H1 (cell line): ENCODE data around the gene CCNE1. TPM values are rescaled to one million over a fixed set of nuclear protein-coding genes. Genes with fewer than 3 reads are reported as not detected.

ENCODE experiments used
- CTCF ChIA-PET: fragments of 300-600 bp; sonication (Branson Sonifier 250); formaldehyde crosslinking; loops from one replicate; lab custom pipeline; 2021; ENCODE audit not compliant: partially characterized antibody; lab: Charles Lee
- POLR2A ChIA-PET: fragments of 300-600 bp; sonication (Branson Sonifier 250); formaldehyde crosslinking; loops from one replicate; lab custom pipeline; 2021; ENCODE audit warnings: inconsistent platforms; ENCODE audit not compliant: partially characterized antibody; lab: Charles Lee
- DNase-seq, 2 experiments: peaks; one replicate each; pipeline versions ENCODE4 v3.0.0 to v3.0.0-alpha.2; 2010 to 2022; ENCODE audit warnings: low spot score in 2 of 2, low read depth in 1 of 2, mixed read lengths in 1 of 2
- FAIRE-seq: peaks from 2 replicates; lab custom pipeline; 2011; peaks lifted over from hg19 to GRCh38; lab: Jason Lieb, UNC
- H2AFZ ChIP-seq: 2 replicates; pipeline ENCODE4 v1.8.1; 2012; ENCODE audit warnings: low read length, inconsistent platforms
- H2AK5ac ChIP-seq: 2 replicates; pipeline ENCODE4 v1.6.1; 2013; ENCODE audit warnings: low read depth, low read length
- H2BK120ac ChIP-seq: replicated peaks from 2 replicates; pipeline ENCODE3; 2013; ENCODE audit warnings: low read depth, low read length, inconsistent platforms
- H2BK12ac ChIP-seq: 2 replicates; pipeline ENCODE4 v1.6.1; 2013; ENCODE audit warnings: low read depth, low read length
- H2BK15ac ChIP-seq: 2 replicates; pipeline ENCODE4 v1.6.1; 2013; ENCODE audit warnings: low read length
- H2BK20ac ChIP-seq: 2 replicates; pipeline ENCODE4 v1.6.1; 2013; ENCODE audit warnings: low read length
- H2BK5ac ChIP-seq: 2 replicates; pipeline ENCODE4 v1.6.1; 2013; ENCODE audit warnings: low read depth, low read length
- H3K14ac ChIP-seq: 2 replicates; pipeline ENCODE4 v1.6.1; 2013; ENCODE audit warnings: inconsistent platforms; ENCODE audit not compliant: insufficient read length
- H3K18ac ChIP-seq: 2 replicates; pipeline ENCODE4 v1.6.1; 2013; ENCODE audit warnings: low read length; ENCODE audit errors: extremely low read depth
- H3K23ac ChIP-seq: 2 replicates; pipeline ENCODE4 v1.6.1; 2013; ENCODE audit warnings: inconsistent platforms; ENCODE audit not compliant: insufficient read length
- H3K23me2 ChIP-seq: 2 replicates; pipeline ENCODE4 v1.6.1; 2013; ENCODE audit warnings: low read depth, low read length
- H3K27ac ChIP-seq: 2 replicates; pipeline ENCODE4 v1.6.1; 2011; ENCODE audit warnings: low read depth, low read length, inconsistent platforms
- H3K27me3 ChIP-seq, 4 experiments: replicated peaks in 1 of 4; 1 replicate in 1 of 4; 2 replicates in 3 of 4; pipeline versions ENCODE4 v1.6.1 to v1.8.1; 2011 to 2013; ENCODE audit warnings: low read length in 3 of 4, mild to moderate bottlenecking in 3 of 4, inconsistent platforms in 2 of 4, mixed read lengths in 2 of 4, moderate library complexity in 1 of 4; ENCODE audit not compliant: control insufficient read depth in 3 of 4, insufficient read depth in 3 of 4; ENCODE audit errors: extremely low read depth in 1 of 4
- H3K36me3 ChIP-seq, 4 experiments: 2 replicates each; pipeline versions ENCODE4 v1.6.1 to v1.8.1; 2011 to 2013; ENCODE audit warnings: mild to moderate bottlenecking in 4 of 4, low read length in 3 of 4, moderate library complexity in 2 of 4, control low read depth in 1 of 4, inconsistent platforms in 1 of 4; ENCODE audit not compliant: insufficient read depth in 4 of 4, control insufficient read depth in 2 of 4
- H3K4ac ChIP-seq: replicated peaks from 2 replicates; pipeline ENCODE3; 2013; ENCODE audit warnings: low read length, low read depth, mixed read lengths, inconsistent platforms; ENCODE audit not compliant: insufficient read length
- H3K4me1 ChIP-seq, 4 experiments: replicated peaks in 1 of 4; 1 replicate in 1 of 4; 2 replicates in 3 of 4; pipeline versions ENCODE4 v1.6.1 to v1.8.1; 2011 to 2013; ENCODE audit warnings: low read length in 3 of 4, inconsistent platforms in 2 of 4, mixed read lengths in 1 of 4; ENCODE audit not compliant: insufficient read depth in 4 of 4, control insufficient read depth in 3 of 4
- H3K4me2 ChIP-seq, 2 experiments: 2 replicates each; pipeline versions ENCODE4 v1.6.1 to v1.8.1; 2011 to 2013; ENCODE audit warnings: low read depth in 2 of 2, low read length in 2 of 2, control low read depth in 1 of 2, inconsistent platforms in 1 of 2, mild to moderate bottlenecking in 1 of 2; ENCODE audit not compliant: insufficient read depth in 1 of 2
- H3K4me3 ChIP-seq, 4 experiments: fragments of 200-600, 300-600 bp in 1 of 4; sonication (generic), shearing (Covaris generic), sonication (Bioruptor Twin) in 1 of 4; 2 replicates each; pipeline versions ENCODE4 v1.5.1 to v1.8.1; 2011 to 2016; ENCODE audit warnings: low read length in 4 of 4, low read depth in 3 of 4, control low read depth in 2 of 4, inconsistent platforms in 2 of 4, mild to moderate bottlenecking in 2 of 4, mixed read lengths in 1 of 4, moderate library complexity in 1 of 4; ENCODE audit not compliant: insufficient read depth in 2 of 4; ENCODE audit errors: extremely low read depth in 1 of 4
- H3K56ac ChIP-seq: replicated peaks from 2 replicates; pipeline ENCODE3; 2013; ENCODE audit warnings: low read depth, mild to moderate bottlenecking, mixed read lengths, low read length, inconsistent platforms; ENCODE audit not compliant: insufficient read length
- H3K79me1 ChIP-seq: 2 replicates; pipeline ENCODE4 v1.6.1; 2013; ENCODE audit warnings: low read depth, low read length, control low read depth
- H3K79me2 ChIP-seq, 2 experiments: 2 replicates each; pipeline versions ENCODE4 v1.6.1 to v1.8.1; 2012 to 2013; ENCODE audit warnings: low read length in 2 of 2, mild to moderate bottlenecking in 2 of 2, inconsistent platforms in 1 of 2; ENCODE audit not compliant: insufficient read depth in 2 of 2, control insufficient read depth in 1 of 2
- H3K9ac ChIP-seq, 4 experiments: replicated peaks in 1 of 4; 1 replicate in 1 of 4; 2 replicates in 3 of 4; pipeline versions ENCODE4 v1.6.1 to v1.8.1; 2011 to 2013; ENCODE audit warnings: low read depth in 3 of 4, low read length in 3 of 4, control low read depth in 2 of 4, mild to moderate bottlenecking in 2 of 4, moderate library complexity in 2 of 4, inconsistent platforms in 1 of 4; ENCODE audit errors: extremely low read depth in 1 of 4
- H3K9me3 ChIP-seq, 2 experiments: 2 replicates each; pipeline versions ENCODE4 v1.6.1 to v1.8.1; 2012 to 2013; ENCODE audit warnings: mild to moderate bottlenecking in 2 of 2, moderate library complexity in 2 of 2, control low read depth in 1 of 2, inconsistent platforms in 1 of 2, low read depth in 1 of 2, low read length in 1 of 2, mixed read lengths in 1 of 2; ENCODE audit not compliant: insufficient read depth in 2 of 2
- H4K20me1 ChIP-seq, 2 experiments: replicated peaks in 1 of 2; 2 replicates each; pipeline versions ENCODE3 to v1.8.1; 2011 to 2013; ENCODE audit warnings: inconsistent platforms in 2 of 2, low read length in 2 of 2, mild to moderate bottlenecking in 1 of 2; ENCODE audit not compliant: insufficient read depth in 2 of 2, control insufficient read depth in 1 of 2
- H4K5ac ChIP-seq: 2 replicates; pipeline ENCODE4 v1.6.1; 2013; ENCODE audit warnings: low read length, low read depth, mixed read lengths, inconsistent platforms; ENCODE audit not compliant: insufficient read length
- H4K8ac ChIP-seq: 2 replicates; pipeline ENCODE4 v1.8.0; 2013; ENCODE audit warnings: mild to moderate bottlenecking, moderate library complexity, low read length, inconsistent platforms; ENCODE audit not compliant: insufficient read depth; ENCODE audit errors: extremely low read depth
- H4K91ac ChIP-seq: replicated peaks from 2 replicates; pipeline ENCODE3; 2013; ENCODE audit warnings: low read length, mixed read lengths, inconsistent platforms; ENCODE audit not compliant: insufficient read length
- BRCA1 ChIP-seq: IDR thresholded peaks from 2 replicates; pipeline ENCODE4 v1.6.1; 2012; ENCODE audit warnings: low read depth, low read length, improper control_type of control experiment
- CEBPB ChIP-seq: IDR thresholded peaks from 2 replicates; pipeline ENCODE4 v1.6.1; 2012; ENCODE audit warnings: low read depth, low read length
- EZH2 ChIP-seq: fragments of 200-600 bp; sonication (generic); IDR thresholded peaks from 2 replicates; pipeline ENCODE4 v1.7.1; 2012; ENCODE audit warnings: low read depth, mild to moderate bottlenecking, moderate library complexity, low read length, inconsistent platforms; ENCODE audit not compliant: severe bottlenecking
- HDAC6 ChIP-seq: IDR thresholded peaks from one replicate; pipeline ENCODE4 v1.7.1; 2012; ENCODE audit warnings: low read depth, mild to moderate bottlenecking, inconsistent platforms, low read length, moderate library complexity
- KDM1A ChIP-seq: fragments of 200-600, 300-600 bp; sonication (generic); IDR thresholded peaks from 2 replicates; pipeline ENCODE4 v1.7.1; 2016; ENCODE audit warnings: mild to moderate bottlenecking, low read length, borderline replicate concordance
- MAFK ChIP-seq: IDR thresholded peaks from 2 replicates; pipeline ENCODE4 v1.6.1; 2012; ENCODE audit warnings: low read depth, mild to moderate bottlenecking, improper control_type of control experiment, low read length
- PHF8 ChIP-seq: fragments of 200-600 bp; sonication (generic); conservative IDR thresholded peaks from 2 replicates; pipeline ENCODE4 v1.7.1; 2012; ENCODE audit warnings: low read depth, mild to moderate bottlenecking, inconsistent platforms, low read length, moderate library complexity
- RBBP5 ChIP-seq: IDR thresholded peaks from 2 replicates; pipeline ENCODE4 v1.7.1; 2012; ENCODE audit warnings: low read depth, mild to moderate bottlenecking, inconsistent platforms, low read length, moderate library complexity, borderline replicate concordance
- RNF2 ChIP-seq: fragments of 200-900, 300-1000 bp; sonication (generic); IDR thresholded peaks from 2 replicates; pipeline ENCODE4 v1.7.1; 2016; ENCODE audit warnings: borderline replicate concordance, low read depth, mild to moderate bottlenecking, antibody characterized with exemption, low read length; ENCODE audit not compliant: poor library complexity, severe bottlenecking; ENCODE audit errors: missing control alignments
- SP1 ChIP-seq: IDR thresholded peaks from 2 replicates; pipeline ENCODE4 v1.6.1; 2011; ENCODE audit warnings: low read depth, low read length
- TAF7 ChIP-seq: optimal IDR thresholded peaks from 2 replicates; pipeline ENCODE3; 2011; ENCODE audit warnings: low read depth, mild to moderate bottlenecking, inconsistent platforms, low read length, moderate library complexity, borderline replicate concordance
- TBP ChIP-seq: IDR thresholded peaks from 2 replicates; pipeline ENCODE4 v1.6.1; 2011; ENCODE audit warnings: low read depth, low read length, improper control_type of control experiment
- TEAD4 ChIP-seq: IDR thresholded peaks from 2 replicates; pipeline ENCODE4 v1.6.1; 2012; ENCODE audit warnings: low read depth, low read length, inconsistent platforms, mixed read lengths
- WGBS, 2 experiments: shearing (Covaris generic) in 1 of 2; methylation state at CpG; one replicate each; pipeline versions ENCODE4 v1.1.6 to v1.1.7; 2013 to 2015; ENCODE audit warnings: low lambda C conversion rate in 2 of 2, mixed read lengths in 2 of 2, inconsistent platforms in 1 of 2, low coverage in 1 of 2, missing lambda C conversion rate in 1 of 2; ENCODE audit not compliant: insufficient replicate concordance in 2 of 2, insufficient coverage in 1 of 2, insufficient read length in 1 of 2; ENCODE audit errors: extremely low coverage in 1 of 2, missing lambda C conversion rate in 1 of 2; 5-methylcytosine and 5-hydroxymethylcytosine counted together
- polyA plus RNA-seq, 7 experiments: library from polyadenylated mRNA; depleted of rRNA in 3 of 7; stranded (reverse) in 5 of 7; unstranded in 2 of 7; fragments of >200 nt in 5 of 7; fragments of 200-250 nt in 2 of 7; gene quantifications; 1 replicate in 5 of 7; 2 replicates in 1 of 7; 4 replicates in 1 of 7; pipeline versions ENCODE4 v1.2.1 to v1.2.3, GENCODE V29; 2011 to 2013; ENCODE audit warnings: missing spikeins in 2 of 7, mixed read lengths in 2 of 7
- total RNA-seq: library from RNA; stranded (reverse); fragmentation: NEBNext Ultra II Directional; extraction: Animal tissue kit (Norgen Biotek cat#: 25700); gene quantifications from 2 replicates; pipeline ENCODE4 v1.2.1, GENCODE V29; 2021

CCNE1 gene
- total and polyA plus RNA-seq, 2 of the 8 experiments (the other 6 are each of a cell fraction or from before 2014, with no cell fraction given): 43.2 to 44.6 TPM

DNA sequence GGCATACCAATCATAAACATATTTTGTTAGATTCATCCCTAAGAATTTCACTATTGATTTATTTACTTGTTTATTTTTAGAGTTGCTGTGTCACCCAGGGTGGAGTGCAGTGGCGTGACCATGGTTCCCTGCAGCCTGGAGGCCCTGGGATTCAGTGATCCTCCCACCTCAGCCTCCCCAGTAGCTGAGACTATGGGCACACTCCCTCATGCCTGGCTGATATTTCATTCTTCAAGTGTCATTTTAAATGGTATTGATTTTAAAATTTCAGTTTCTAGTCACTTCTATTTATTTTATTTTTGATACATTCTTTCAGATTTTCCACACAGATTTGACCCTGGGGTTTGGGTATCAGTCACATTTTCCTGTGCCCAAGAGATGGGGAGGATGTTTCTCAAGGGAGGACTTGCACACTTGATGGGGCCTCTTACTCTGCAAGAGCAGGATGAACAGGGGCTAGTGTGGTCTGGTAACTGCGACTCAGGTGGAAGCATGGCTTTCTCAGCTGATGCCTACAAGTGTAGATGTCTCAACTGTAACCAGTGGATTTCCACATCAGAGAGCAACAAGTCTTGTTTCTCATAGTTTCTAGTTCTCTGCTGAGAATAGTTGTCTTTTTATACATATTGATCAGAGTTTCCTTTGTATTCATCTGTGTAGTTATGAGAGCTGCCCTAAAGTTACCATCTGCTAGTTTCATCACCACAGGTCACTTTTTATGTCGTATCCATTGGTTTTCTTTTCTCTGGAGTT is 40.2 kb downstream of the CCNE1 start:
- ChIA-PET POLR2A (no interaction called here), CTCF (interaction anchor here (2.1 to 10.5 kb wide), 3 partner anchors 19 to 136 kb away, joined by 6 to 134 read pairs (median 17); no protein-coding TSS in a partner anchor)
- Histone ChIP-seq H3K4me3 (no peak overlapping the region), H2AK5ac (no peak overlapping the region), H3K79me1 (no peaks in the 10 kb centered on the region), H4K91ac (no peak overlapping the region), H2BK15ac (no peak overlapping the region), H2AFZ (no peak overlapping the region), H2BK5ac (no peak overlapping the region), H3K14ac (no peak overlapping the region), H3K4me1 (no peaks in the 10 kb centered on the region), H4K20me1 (no peaks in the 10 kb centered on the region), H3K9me3 (no peaks in the 10 kb centered on the region), H3K79me2 (no peaks in the 10 kb centered on the region), H2BK20ac (no peak overlapping the region), H3K9ac (no peak overlapping the region), H2BK12ac (no peak overlapping the region), H3K36me3 (no peaks in the 10 kb centered on the region), H3K4ac (no peak overlapping the region), H3K23ac (no peak overlapping the region), H4K5ac (no peak overlapping the region), H3K4me2 (no peak overlapping the region), H3K56ac (no peak overlapping the region), H3K23me2 (no peaks in the 10 kb centered on the region), H3K27me3 (no peaks in the 10 kb centered on the region), H3K27ac (no peak overlapping the region), H2BK120ac (no peak overlapping the region), H4K8ac (no peak overlapping the region), H3K18ac (no peak overlapping the region)
- WGBS, 2 experiments: 92% methylated on average over 3 of the region's 3 CpGs; no CpG with 5 or more reads in 1 of the 2 experiments
- DNase-seq (no peak), FAIRE-seq (no peak)
- no peak for TF ChIP-seq TAF7
- no peak for TF ChIP-seq EZH2
- TF ChIP-seq CEBPB: no peak
- TF ChIP-seq BRCA1: no peak
- TF ChIP-seq RNF2: no peak
- TF ChIP-seq RBBP5: no peak
- no peak for TF ChIP-seq MAFK
- TF ChIP-seq PHF8: no peak
- no peak for TF ChIP-seq TBP
- TF ChIP-seq KDM1A: no peak
- no peak for TF ChIP-seq SP1
- no peak for TF ChIP-seq TEAD4
- no peak for TF ChIP-seq HDAC6
